ENCODE results near the gene TPRN.
"Not testable (repeated sequence)": the region's sequence is repeated elsewhere in the genome, so short reads cannot be mapped to it uniquely, and the experiment has no call there.

The TPRN gene, protein sequence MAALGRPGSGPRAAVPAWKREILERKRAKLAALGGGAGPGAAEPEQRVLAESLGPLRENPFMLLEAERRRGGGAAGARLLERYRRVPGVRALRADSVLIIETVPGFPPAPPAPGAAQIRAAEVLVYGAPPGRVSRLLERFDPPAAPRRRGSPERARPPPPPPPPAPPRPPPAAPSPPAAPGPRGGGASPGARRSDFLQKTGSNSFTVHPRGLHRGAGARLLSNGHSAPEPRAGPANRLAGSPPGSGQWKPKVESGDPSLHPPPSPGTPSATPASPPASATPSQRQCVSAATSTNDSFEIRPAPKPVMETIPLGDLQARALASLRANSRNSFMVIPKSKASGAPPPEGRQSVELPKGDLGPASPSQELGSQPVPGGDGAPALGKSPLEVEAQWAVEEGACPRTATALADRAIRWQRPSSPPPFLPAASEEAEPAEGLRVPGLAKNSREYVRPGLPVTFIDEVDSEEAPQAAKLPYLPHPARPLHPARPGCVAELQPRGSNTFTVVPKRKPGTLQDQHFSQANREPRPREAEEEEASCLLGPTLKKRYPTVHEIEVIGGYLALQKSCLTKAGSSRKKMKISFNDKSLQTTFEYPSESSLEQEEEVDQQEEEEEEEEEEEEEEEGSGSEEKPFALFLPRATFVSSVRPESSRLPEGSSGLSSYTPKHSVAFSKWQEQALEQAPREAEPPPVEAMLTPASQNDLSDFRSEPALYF

DNA sequence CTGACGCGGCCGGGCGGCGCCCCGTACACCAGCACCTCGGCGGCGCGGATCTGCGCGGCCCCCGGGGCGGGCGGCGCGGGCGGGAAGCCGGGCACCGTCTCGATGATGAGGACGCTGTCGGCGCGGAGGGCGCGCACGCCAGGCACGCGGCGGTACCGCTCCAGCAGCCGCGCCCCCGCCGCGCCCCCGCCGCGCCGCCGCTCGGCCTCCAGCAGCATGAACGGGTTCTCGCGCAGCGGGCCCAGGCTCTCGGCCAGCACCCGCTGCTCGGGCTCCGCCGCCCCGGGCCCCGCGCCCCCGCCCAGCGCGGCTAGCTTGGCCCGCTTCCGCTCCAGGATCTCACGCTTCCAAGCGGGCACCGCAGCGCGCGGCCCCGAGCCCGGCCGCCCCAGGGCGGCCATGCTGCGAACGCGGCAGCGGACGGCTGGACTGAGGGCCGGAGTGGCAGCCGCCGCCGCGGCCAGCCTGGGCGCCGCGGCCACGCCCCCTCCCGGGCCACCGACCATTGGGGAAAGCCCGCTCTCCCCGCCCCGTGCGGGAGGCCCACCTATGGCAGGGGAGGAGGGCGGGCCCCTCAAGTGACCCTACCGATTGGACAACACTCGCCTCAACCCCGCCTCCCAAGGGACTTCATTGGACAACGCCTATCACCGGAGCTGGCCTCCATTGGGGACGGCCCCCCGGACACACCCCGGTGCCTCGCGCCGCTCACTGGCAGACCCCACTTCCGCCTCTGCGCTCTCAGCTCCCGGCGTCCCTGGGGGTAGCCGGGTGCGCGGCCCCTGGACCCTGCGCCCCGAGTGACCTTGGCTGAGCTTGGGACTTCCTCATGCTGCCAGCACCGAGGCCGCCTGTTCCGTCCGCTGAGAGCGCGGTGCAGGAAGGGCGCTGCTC lies at the start of gene TPRN:
TPRN (minus strand) TSS at position 431 of the 894 bp plus-strand sequence; CDS start at position 401, 30 bp downstream.
- peak; percentile 98 for DNase-seq

GRCh38 chr9:137247916-137248175 lies 47.3 kb upstream of the TPRN start:
- DNase-seq: no peak

DNA sequence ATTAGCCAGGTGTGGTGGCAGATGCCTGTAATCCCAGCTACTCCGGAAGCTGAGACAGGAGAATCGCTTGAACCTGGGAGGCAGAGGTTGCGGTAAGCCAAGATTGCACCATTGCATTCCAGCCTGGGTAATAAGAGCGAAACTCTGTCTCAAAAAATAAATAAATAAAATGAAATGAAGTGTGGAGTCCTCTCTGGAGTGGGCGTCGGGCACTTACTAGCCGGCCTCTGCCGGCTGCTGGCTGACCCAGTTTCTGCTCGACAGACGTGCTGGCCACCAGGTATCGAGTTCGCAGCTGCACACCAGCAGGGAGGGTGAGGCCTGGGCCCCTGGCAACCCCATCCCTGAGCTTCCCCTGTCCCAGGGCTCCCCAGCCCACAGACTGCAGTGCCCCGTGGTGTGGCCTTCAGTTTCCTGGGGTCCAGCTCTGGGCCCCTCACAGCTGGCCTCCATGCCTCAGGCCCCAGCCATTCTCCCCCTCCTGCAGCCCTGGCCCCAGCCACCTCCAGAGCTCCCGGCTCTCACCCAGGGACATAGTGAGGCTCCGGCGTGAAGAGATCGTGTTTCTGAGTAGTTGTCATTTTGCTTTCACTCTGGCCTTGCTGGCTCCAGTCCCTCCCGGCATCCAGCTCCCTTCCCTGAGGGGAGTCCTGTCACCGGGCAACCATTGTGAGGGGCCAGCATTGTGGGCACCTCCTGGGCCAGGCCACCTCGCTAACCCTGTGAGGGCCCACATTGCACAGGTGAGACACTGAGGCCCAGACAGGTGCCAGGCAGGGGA lies 46.8 kb upstream of the TPRN start:
- no peak for DNase-seq

- no peak for DNase-seq
Observed at GRCh38 chr9:137245450-137246421, 45.2 kb upstream of the TPRN start.

- no peak for DNase-seq
Observed at GRCh38 chr9:137244486-137245449, 44.2 kb upstream of the TPRN start.

GRCh38 chr9:137243626-137244485 lies 43.3 kb upstream of the TPRN start:
- no peak for DNase-seq

- DNase-seq: not testable (repeated sequence)
Observed at GRCh38 chr9:137243266-137243625, 42.7 kb upstream of the TPRN start.

- no peak for DNase-seq
Observed at GRCh38 chr9:137242269-137243203, 42.0 kb upstream of the TPRN start.

DNA sequence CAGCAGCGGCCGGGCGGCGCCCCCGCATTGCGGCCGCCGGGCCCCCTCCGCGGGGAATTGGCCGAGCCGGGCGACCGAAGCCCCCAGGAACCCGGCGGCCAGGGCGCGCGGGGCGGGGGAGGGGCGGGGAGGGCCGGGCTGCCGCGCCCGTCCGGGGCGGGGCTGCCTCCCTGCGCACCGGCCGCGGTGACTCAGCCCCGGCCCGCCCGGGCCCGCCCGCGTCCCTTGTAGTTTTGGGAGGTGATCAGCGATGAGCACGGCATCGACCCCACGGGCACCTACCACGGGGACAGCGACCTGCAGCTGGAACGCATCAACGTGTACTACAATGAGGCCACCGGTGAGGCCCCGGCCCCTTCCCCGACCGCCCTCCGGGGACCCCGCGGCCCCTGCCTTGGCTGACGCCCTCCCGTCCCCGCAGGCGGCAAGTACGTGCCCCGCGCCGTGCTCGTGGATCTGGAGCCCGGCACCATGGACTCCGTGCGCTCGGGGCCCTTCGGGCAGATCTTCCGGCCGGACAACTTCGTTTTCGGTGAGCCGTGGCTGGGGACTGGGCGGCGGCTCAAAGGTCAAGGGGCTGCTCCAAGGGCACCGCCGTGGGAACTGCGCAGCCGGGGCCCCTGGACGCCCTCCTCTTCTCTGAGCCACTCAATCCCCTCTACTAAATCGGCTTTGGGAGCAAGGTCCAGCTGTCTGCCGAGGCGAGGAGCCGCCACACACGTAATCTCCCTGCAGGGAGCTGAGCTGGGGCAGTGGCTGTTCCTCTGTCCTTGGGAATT lies 41.1 kb upstream of the TPRN start:
- DNase-seq: no peak

- DNase-seq: peak; percentile 99
Observed at GRCh38 chr9:137240841-137241489, 40.4 kb upstream of the TPRN start, which contains the start of gene TUBB4B. Gene TUBB4B (plus strand): TSS chr9:137241287. CDS start chr9:137241361, 74 bp downstream.

- DNase-seq: peak; percentile 55
Observed at GRCh38 chr9:137240318-137240840, 39.8 kb upstream of the TPRN start.

DNA sequence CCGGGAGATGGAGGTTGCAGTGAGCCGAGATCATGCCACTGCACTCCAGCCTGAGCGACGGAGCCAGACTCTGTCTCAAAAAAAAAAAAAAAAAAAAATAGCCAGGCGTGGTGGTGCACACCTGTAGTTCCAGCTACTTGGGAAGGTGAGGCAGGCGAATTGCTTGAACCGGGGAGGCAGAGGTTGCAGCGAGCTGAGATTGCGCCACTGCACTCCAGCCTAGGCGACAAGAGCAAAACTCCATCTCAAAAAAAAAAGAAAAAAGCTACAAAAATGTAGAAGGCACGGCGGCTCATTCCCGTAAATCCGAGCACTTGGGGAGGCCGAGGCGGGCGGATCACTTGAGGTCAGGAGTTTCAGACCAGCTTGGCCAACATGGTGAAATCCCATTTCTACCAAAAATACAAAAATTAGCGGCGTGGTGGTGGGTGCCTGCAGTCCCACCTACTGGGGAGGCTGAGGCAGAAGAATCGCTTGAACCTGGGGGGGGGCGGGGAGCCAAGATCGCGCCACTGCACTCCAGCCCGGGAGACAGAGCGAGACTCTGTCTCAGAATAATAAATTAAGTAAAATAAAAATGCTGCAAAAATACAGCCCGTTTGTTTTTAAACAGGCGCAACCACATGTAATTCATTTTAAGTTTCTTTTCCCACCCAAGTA lies 39.1 kb upstream of the TPRN start:
- DNase-seq: not testable (repeated sequence)

- DNase-seq: no peak
Observed at GRCh38 chr9:137237759-137238726, 37.5 kb upstream of the TPRN start.

GRCh38 chr9:137236936-137237421 lies 36.4 kb upstream of the TPRN start:
- DNase-seq: no peak
